C4-2B (cell line): ENCODE results near the gene SHISA8.
"Not testable (repeated sequence)": the region's sequence is repeated elsewhere in the genome, so short reads cannot be mapped to it uniquely, and the experiment has no call there.

ENCODE experiments used
- H3K27ac ChIP-seq: fragments of 450-650 bp; 2 replicates; pipeline ENCODE4 v1.5.1; 2017
- CTCF ChIP-seq: fragments of 450-650 bp; conservative IDR thresholded peaks from 2 replicates; pipeline ENCODE4 v1.5.1; 2017; ENCODE audit warnings: mild to moderate bottlenecking
- ZFX ChIP-seq: fragments of 450-650 bp; IDR thresholded peaks from 2 replicates; pipeline ENCODE4 v1.6.1; 2017

The SHISA8 gene

GRCh38 chr22:41949297-41949965 lies 34.6 kb upstream of the SHISA8 start:
- TF ChIP-seq CTCF = no peak
- TF ChIP-seq ZFX = no peak
- H3K27ac ChIP-seq = no peak overlapping the region

- not testable (repeated sequence) for H3K27ac ChIP-seq
Measured at GRCh38 chr22:41948928-41949296, 34.0 kb upstream of the SHISA8 start.

- TF ChIP-seq CTCF (no peak), ZFX (no peak)
- no peak overlapping the region; the same call in 1 of the 2 replicates for H3K27ac ChIP-seq
Measured at GRCh38 chr22:41948142-41948541, 33.3 kb upstream of the SHISA8 start.

GRCh38 chr22:41947424-41948080 lies 32.7 kb upstream of the SHISA8 start:
- peak overlapping the region; percentile 82 for H3K27ac ChIP-seq
- TF ChIP-seq ZFX = no peak
- TF ChIP-seq CTCF = no peak

- H3K27ac ChIP-seq = peak within 1 kb of the TSS; percentile 82
- no peak for TF ChIP-seq CTCF
- TF ChIP-seq ZFX = peak; percentile 41; the same call in 1 of the 2 replicates
Measured at GRCh38 chr22:41946629-41947423, 32.0 kb upstream of the SHISA8 start, which contains the start of gene CENPM. TSS of gene CENPM (minus strand) at chr22:41947152. CDS start at chr22:41947076, 76 bp downstream.

- H3K27ac ChIP-seq = peak overlapping the region; percentile 7; the same call in 1 of the 2 replicates
- TF ChIP-seq CTCF (no peak), ZFX (no peak)
Measured at GRCh38 chr22:41943661-41944209, 28.9 kb upstream of the SHISA8 start.

GRCh38 chr22:41940832-41941765 lies 26.2 kb upstream of the SHISA8 start:
- no peak for TF ChIP-seq ZFX
- peak; percentile 92 for TF ChIP-seq CTCF
- H3K27ac ChIP-seq = peak overlapping the region; percentile 56
